ENCODE measurements around the gene SYNE3.

SYNE3 gene

DNA sequence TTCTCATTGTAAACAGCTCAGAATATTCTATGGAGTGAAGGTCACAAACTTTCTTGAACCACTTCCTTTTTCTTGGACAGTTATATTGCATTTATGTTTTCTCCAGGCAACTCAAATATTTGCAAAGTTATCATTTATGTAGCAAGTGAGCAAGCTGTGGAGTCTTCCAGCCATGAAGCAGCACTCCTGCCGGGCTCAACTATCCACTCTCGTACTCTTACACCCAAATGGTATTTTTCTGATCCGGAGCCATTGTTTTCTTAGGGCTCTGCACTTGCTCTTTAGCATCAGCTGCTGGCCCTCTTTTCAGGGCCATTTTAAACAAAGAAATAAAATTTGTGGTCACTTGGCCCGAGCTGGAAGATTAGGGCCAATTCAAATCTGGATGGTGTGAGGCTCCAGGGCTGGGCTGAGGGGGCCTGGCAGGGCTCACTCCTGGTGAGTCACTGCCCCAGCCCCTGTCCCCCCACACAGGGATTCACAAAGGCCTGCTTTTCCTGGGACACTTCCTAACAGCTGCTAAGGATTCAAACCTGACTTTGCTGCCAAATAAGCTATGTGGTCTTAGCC is 19.7 kb downstream of the SYNE3 start:
- H3K4me1 ChIP-seq = no peaks in the 10 kb centered on the region
- no peak overlapping the region for H3K9ac ChIP-seq
- H3K27me3 ChIP-seq (ENCODE audit: control insufficient read depth, insufficient read depth, low read length) = no peaks in the 10 kb centered on the region
- H3K36me3 ChIP-seq (ENCODE audit: control insufficient read depth, insufficient read depth, low read length) = no peaks in the 10 kb centered on the region
- H3K79me2 ChIP-seq = no peaks in the 10 kb centered on the region
- H3K9me3 ChIP-seq (ENCODE audit: control insufficient read depth, low read length) = no peaks in the 10 kb centered on the region
- TF ChIP-seq, protein P1, sequence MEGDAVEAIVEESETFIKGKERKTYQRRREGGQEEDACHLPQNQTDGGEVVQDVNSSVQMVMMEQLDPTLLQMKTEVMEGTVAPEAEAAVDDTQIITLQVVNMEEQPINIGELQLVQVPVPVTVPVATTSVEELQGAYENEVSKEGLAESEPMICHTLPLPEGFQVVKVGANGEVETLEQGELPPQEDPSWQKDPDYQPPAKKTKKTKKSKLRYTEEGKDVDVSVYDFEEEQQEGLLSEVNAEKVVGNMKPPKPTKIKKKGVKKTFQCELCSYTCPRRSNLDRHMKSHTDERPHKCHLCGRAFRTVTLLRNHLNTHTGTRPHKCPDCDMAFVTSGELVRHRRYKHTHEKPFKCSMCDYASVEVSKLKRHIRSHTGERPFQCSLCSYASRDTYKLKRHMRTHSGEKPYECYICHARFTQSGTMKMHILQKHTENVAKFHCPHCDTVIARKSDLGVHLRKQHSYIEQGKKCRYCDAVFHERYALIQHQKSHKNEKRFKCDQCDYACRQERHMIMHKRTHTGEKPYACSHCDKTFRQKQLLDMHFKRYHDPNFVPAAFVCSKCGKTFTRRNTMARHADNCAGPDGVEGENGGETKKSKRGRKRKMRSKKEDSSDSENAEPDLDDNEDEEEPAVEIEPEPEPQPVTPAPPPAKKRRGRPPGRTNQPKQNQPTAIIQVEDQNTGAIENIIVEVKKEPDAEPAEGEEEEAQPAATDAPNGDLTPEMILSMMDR (IDR thresholded peaks at IDR 0.05) = no peak
- H2AFZ ChIP-seq = no peak overlapping the region
- H3K27ac ChIP-seq = no peak overlapping the region
- no peak overlapping the region for H3K4me3 ChIP-seq (ENCODE audit: low read depth, low read length)
- no peak overlapping the region for H3K4me2 ChIP-seq (ENCODE audit: low read length)

DNA sequence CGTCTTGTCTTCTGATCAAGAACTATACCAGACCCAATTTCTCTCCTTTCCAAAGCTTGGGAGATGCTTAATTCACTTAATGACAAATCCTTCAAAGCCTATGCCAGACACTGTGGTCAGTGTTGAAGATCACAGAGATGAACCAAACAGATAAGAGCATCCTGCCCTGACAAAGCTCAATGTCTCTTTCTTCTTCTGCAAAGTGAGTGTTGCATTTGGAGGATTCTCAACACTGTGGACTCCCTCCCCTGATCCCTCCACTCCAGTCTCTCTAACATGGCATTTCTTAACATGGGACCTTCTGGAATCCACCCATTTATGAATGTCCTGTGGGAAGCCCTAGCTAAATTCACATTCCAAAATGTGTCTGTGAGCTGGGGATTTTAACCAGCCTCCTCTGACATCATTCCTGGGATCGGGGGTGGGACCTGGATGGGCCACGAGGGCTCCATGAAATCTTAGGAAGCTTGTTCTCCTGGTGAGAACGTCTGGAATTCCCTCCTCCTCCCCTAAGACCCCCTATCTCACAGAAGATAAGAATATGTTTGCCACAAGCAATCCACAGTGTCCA is 20.3 kb downstream of the SYNE3 start:
- no peaks in the 10 kb centered on the region for H3K4me1 ChIP-seq
- no peaks in the 10 kb centered on the region for H3K9me3 ChIP-seq (ENCODE audit: control insufficient read depth, low read length)
- no peaks in the 10 kb centered on the region for H3K27me3 ChIP-seq (ENCODE audit: control insufficient read depth, insufficient read depth, low read length)
- H3K4me3 ChIP-seq (ENCODE audit: low read depth, low read length) = no peak overlapping the region
- H3K79me2 ChIP-seq = no peaks in the 10 kb centered on the region
- no peak overlapping the region for H3K4me2 ChIP-seq (ENCODE audit: low read length)
- H2AFZ ChIP-seq = no peak overlapping the region
- no peak overlapping the region for H3K27ac ChIP-seq
- no peaks in the 10 kb centered on the region for H3K36me3 ChIP-seq (ENCODE audit: control insufficient read depth, insufficient read depth, low read length)
- TF ChIP-seq, protein P1 (IDR thresholded peaks at IDR 0.05) = no peak
- no peak overlapping the region for H3K9ac ChIP-seq

DNA sequence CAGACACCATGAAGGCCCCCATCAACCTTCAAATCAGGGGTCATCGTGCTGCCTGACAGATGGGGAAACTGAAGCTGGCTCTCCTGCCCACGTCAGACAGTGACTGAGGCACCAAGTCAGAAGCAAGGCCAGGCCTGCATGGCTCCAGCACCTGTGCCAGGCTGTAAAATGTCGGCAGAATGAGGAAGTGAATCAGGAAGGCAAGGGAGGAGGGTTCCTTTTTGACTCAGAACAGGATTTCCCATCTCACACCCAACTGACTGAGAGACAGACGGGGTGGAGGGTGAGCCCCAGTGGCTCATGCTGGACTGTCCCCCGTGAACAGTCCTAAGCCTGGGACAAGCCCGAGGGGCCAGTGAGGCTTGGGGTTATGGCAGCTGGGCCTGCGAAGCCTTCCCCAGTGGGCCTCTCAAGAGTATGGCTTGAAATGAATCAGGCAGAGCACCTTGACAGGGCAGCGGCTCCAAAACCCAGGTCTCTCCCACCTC is 20.9 kb downstream of the SYNE3 start:
- Histone ChIP-seq H3K27ac (no peak overlapping the region), H3K4me3 (ENCODE audit: low read depth, low read length) (no peak overlapping the region), H3K4me1 (no peaks in the 10 kb centered on the region), H2AFZ (no peak overlapping the region), H3K9me3 (ENCODE audit: control insufficient read depth, low read length) (no peaks in the 10 kb centered on the region), H3K9ac (no peak overlapping the region), H3K36me3 (ENCODE audit: control insufficient read depth, insufficient read depth, low read length) (no peaks in the 10 kb centered on the region), H3K79me2 (no peaks in the 10 kb centered on the region), H3K4me2 (ENCODE audit: low read length) (no peak overlapping the region), H3K27me3 (ENCODE audit: control insufficient read depth, insufficient read depth, low read length) (no peaks in the 10 kb centered on the region)
- TF ChIP-seq, protein P1 (IDR thresholded peaks at IDR 0.05) = no peak

DNA sequence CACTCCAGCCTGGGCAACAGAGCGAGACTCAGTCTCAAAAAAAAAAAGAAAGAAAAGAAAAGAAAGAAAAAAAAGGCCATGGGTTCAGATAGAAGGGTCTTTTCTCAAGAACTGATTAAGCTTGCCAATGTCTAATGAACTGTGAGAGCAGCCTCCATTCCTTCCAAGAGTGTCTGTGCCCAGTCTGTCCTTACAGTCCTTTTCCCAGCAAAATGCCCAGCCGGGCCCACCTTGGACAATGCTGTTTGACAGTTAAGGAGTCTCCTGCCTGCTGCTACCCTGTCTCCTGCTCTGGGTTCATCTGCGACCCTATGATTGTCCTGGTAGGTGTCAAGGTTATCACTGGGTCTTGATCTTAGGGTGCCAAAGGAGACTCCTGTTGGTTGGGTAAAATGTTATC is 21.4 kb downstream of the SYNE3 start:
- Histone ChIP-seq H3K4me3 (ENCODE audit: low read depth, low read length) (no peak overlapping the region), H3K9me3 (ENCODE audit: control insufficient read depth, low read length) (no peaks in the 10 kb centered on the region), H3K27ac (no peak overlapping the region), H3K4me1 (no peaks in the 10 kb centered on the region), H3K27me3 (ENCODE audit: control insufficient read depth, insufficient read depth, low read length) (no peaks in the 10 kb centered on the region), H3K9ac (no peak overlapping the region), H3K4me2 (ENCODE audit: low read length) (no peak overlapping the region), H2AFZ (no peak overlapping the region), H3K79me2 (no peaks in the 10 kb centered on the region), H3K36me3 (ENCODE audit: control insufficient read depth, insufficient read depth, low read length) (no peaks in the 10 kb centered on the region)
- TF ChIP-seq, protein P1 (IDR thresholded peaks at IDR 0.05) = no peak

DNA sequence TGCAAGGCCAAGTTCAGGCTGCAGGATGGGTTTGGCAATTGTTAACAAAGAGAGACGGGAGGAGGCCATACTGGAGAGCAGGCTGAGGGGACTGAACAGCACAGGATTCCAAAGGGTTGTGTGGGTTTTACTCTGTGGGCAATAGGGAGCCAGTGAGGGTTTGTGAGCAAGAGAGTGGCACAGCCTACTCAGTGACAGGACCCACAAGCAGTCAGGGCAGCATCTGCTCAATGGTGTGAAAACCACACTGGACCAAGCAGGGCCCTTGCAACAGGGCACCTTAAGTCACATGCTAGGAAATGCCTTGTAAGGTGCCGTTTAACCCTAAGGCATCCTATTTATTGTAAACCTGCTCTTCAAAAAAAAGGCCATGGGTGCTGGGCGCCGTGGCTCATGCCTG is 22.0 kb downstream of the SYNE3 start:
- H3K9ac ChIP-seq = no peak overlapping the region

More for the DNA sequence above, 22.0 kb downstream of the SYNE3 start:
- Histone ChIP-seq H3K9me3 (ENCODE audit: control insufficient read depth, low read length) (no peaks in the 10 kb centered on the region), H3K79me2 (no peaks in the 10 kb centered on the region), H3K27me3 (ENCODE audit: control insufficient read depth, insufficient read depth, low read length) (no peaks in the 10 kb centered on the region), H3K36me3 (ENCODE audit: control insufficient read depth, insufficient read depth, low read length) (no peaks in the 10 kb centered on the region), H3K27ac (no peak overlapping the region), H3K4me1 (no peaks in the 10 kb centered on the region), H3K4me2 (ENCODE audit: low read length) (no peak overlapping the region), H3K4me3 (ENCODE audit: low read depth, low read length) (no peak overlapping the region), H2AFZ (no peak overlapping the region)
- TF ChIP-seq, protein P1 (IDR thresholded peaks at IDR 0.05) = no peak

Measured in parathyroid adenoma (tissue), 2 donors.